ENCODE measurements around the gene MEX3D. TPM values are rescaled to one million over a fixed set of nuclear protein-coding genes. Genes with fewer than 3 reads are reported as not detected.
A peak's percentile ranks its signal among the peaks of the same experiment; 100 is the strongest.

MEX3D gene
- total RNA-seq, 2 experiments from 2014 or later, result 11.9 to 13.6 TPM

DNA sequence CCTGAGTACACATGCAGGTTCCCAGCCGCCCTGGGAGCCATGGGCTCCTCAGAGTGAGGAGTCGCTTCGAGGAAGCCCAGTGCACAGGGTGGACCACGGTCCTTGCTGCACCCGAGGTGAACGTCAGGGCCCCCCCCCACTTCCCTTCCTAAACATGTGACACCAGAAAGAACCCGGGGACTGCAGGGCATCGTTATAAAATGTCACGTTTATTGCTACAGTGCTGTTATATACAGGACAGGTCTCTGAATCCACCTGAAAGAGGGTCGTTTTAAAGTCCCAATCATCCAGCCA lies 40.9 kb upstream of the MEX3D start:
- CTCF ChIA-PET (ENCODE audit: unreplicated experiment), result no interaction called here
- peak overlapping the region; percentile 88 for H3K27ac ChIP-seq (ENCODE audit: low read depth, low read length, poor library complexity, severe bottlenecking)
- no peaks in the 10 kb centered on the region for H3K9me2 ChIP-seq (ENCODE audit: insufficient read depth, low read length)
- no peaks in the 10 kb centered on the region for H3K9me3 ChIP-seq (ENCODE audit: low read length)
- H4K20me1 ChIP-seq (ENCODE audit: insufficient read depth, low read length), result no peaks in the 10 kb centered on the region
- no TSS peak for BruUV-seq (replicated peaks)
- H2AFZ ChIP-seq (ENCODE audit: low read length), result no peak overlapping the region
- H3K79me2 ChIP-seq (ENCODE audit: insufficient read depth, low read depth, low read length), result peaks cover 11% of the 10 kb centered on the region
- intact Hi-C loops (cut with micrococcal nuclease; ENCODE audit: unreplicated experiment), result loop anchor here (5.0 kb wide), 1 partner anchor 203 kb away; the partner anchor contains the start of gene ATP8B3
- DNase-seq (ENCODE audit: low spot score), result peak; percentile 49
- peaks cover 85% of the 10 kb centered on the region for H3K4me1 ChIP-seq (ENCODE audit: insufficient read depth, low read length, poor library complexity, severe bottlenecking)
- H3K4me2 ChIP-seq (ENCODE audit: low read length), result peak overlapping the region; percentile 24; the same call in 1 of the 2 replicates
- peaks cover 59% of the 10 kb centered on the region for H3K36me3 ChIP-seq (ENCODE audit: insufficient read depth, low read length)
- POLR2A ChIA-PET, result no interaction called here
- no peak overlapping the region for H3K4me3 ChIP-seq (ENCODE audit: low read depth, low read length, poor library complexity, severe bottlenecking)
- no peak for TF ChIP-seq EZH2phosphoT487 (IDR thresholded peaks at IDR 0.05; ENCODE audit: borderline replicate concordance, low read depth, low read length)
- TF ChIP-seq, protein P1, sequence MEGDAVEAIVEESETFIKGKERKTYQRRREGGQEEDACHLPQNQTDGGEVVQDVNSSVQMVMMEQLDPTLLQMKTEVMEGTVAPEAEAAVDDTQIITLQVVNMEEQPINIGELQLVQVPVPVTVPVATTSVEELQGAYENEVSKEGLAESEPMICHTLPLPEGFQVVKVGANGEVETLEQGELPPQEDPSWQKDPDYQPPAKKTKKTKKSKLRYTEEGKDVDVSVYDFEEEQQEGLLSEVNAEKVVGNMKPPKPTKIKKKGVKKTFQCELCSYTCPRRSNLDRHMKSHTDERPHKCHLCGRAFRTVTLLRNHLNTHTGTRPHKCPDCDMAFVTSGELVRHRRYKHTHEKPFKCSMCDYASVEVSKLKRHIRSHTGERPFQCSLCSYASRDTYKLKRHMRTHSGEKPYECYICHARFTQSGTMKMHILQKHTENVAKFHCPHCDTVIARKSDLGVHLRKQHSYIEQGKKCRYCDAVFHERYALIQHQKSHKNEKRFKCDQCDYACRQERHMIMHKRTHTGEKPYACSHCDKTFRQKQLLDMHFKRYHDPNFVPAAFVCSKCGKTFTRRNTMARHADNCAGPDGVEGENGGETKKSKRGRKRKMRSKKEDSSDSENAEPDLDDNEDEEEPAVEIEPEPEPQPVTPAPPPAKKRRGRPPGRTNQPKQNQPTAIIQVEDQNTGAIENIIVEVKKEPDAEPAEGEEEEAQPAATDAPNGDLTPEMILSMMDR (conservative IDR thresholded peaks at IDR 0.05; ENCODE audit: low read length), result no peak

DNA sequence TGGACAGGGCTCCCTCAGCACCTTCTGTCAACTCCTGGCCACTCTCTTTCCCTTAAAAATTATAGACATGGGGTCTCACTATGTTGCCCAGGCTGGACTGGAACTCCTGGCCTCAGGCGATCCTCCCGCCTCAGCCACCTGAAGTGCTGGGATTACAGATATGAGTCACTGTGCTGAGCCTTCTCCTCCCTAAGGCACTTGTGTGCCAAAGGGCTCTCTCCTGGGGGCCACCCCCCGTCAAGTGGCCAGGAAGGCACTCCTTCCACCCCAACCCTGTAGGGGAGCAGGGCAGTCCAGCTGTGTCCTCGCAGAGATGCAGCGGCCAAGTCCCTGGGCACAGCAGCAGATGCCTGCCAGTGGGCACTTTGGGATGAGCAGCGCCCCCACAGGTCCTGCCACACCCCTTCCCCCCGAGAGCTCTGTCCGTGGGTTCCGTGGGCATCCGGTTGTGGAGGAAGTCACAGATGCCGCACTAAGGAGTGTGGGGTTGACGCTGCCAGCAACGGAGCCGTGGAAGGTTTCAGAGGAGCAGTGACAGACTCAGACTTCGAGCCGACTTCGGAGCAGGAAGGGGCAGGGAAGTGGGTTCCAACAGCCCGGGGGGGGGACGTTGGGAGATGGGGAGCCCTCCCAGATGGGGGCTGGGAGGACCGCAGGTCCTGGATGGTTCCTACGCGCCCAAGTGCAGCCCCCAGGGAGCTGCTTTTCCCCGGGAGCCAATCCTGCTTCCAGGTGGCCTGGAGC lies 40.4 kb upstream of the MEX3D start:
- Histone ChIP-seq H3K4me2 (ENCODE audit: low read length) (peak overlapping the region; percentile 24; the same call in 1 of the 2 replicates), H3K4me1 (ENCODE audit: insufficient read depth, low read length, poor library complexity, severe bottlenecking) (peaks cover 81% of the 10 kb centered on the region), H3K36me3 (ENCODE audit: insufficient read depth, low read length) (peaks cover 58% of the 10 kb centered on the region), H2AFZ (ENCODE audit: low read length) (no peak overlapping the region), H3K4me3 (ENCODE audit: low read depth, low read length, poor library complexity, severe bottlenecking) (no peak overlapping the region), H3K27ac (ENCODE audit: low read depth, low read length, poor library complexity, severe bottlenecking) (peak overlapping the region; percentile 88), H3K79me2 (ENCODE audit: insufficient read depth, low read depth, low read length) (peaks cover 16% of the 10 kb centered on the region), H3K9me2 (ENCODE audit: insufficient read depth, low read length) (no peaks in the 10 kb centered on the region), H4K20me1 (ENCODE audit: insufficient read depth, low read length) (no peaks in the 10 kb centered on the region), H3K9me3 (ENCODE audit: low read length) (no peaks in the 10 kb centered on the region)
- no TSS peak for BruUV-seq (replicated peaks)
- intact Hi-C loops (cut with micrococcal nuclease; ENCODE audit: unreplicated experiment), result loop anchor here (5.0 kb wide), 1 partner anchor 204 kb away; the partner anchor contains the start of gene ATP8B3
- ChIA-PET CTCF (ENCODE audit: unreplicated experiment) (no interaction called here), POLR2A (no interaction called here)
- TF ChIP-seq EZH2phosphoT487 (IDR thresholded peaks at IDR 0.05; ENCODE audit: borderline replicate concordance, low read depth, low read length), result no peak
- TF ChIP-seq, protein P1 (conservative IDR thresholded peaks at IDR 0.05; ENCODE audit: low read length), result peak; percentile 46; the same call in 1 of the 2 replicates
- DNase-seq (ENCODE audit: low spot score), result peak; percentile 31

DNA sequence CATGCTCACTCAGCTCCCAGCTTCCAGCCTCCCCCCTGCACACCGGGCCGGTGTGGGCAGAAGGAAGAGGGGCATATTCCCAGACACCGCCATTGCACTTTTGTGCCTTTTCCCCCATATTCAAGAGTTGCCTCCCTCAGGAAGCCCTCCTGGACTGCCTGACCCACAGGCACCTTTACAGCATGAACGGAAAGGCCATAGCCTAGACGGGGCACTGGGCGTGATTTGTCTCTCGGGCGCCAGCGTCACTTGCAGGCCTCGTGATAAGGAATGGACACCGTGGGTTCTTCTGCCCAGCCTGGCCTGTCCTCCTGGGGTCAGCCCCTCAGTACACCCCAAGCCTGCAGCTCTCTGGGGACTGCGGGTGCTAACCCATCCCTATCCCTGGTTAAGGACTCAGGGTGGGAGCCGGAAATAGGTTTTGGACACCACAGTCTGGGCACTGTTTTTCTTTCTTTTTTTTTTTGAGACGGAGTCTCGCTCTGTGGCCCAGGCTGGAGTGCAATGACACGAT lies 38.1 kb upstream of the MEX3D start:
- TF ChIP-seq, protein P1 (conservative IDR thresholded peaks at IDR 0.05; ENCODE audit: low read length), result 0 out of 2 replicates have a peak, but pooled peaks have one; percentile 18
- no peak for TF ChIP-seq EZH2phosphoT487 (IDR thresholded peaks at IDR 0.05; ENCODE audit: borderline replicate concordance, low read depth, low read length)
- H3K4me2 ChIP-seq (ENCODE audit: low read length), result peak overlapping the region; percentile 71
- no TSS peak for BruUV-seq (replicated peaks)
- no peaks in the 10 kb centered on the region for H3K9me2 ChIP-seq (ENCODE audit: insufficient read depth, low read length)
- no peaks in the 10 kb centered on the region for H3K9me3 ChIP-seq (ENCODE audit: low read length)
- H4K20me1 ChIP-seq (ENCODE audit: insufficient read depth, low read length), result no peaks in the 10 kb centered on the region
- H3K4me1 ChIP-seq (ENCODE audit: insufficient read depth, low read length, poor library complexity, severe bottlenecking), result peaks cover 57% of the 10 kb centered on the region
- peak overlapping the region; percentile 88 for H3K27ac ChIP-seq (ENCODE audit: low read depth, low read length, poor library complexity, severe bottlenecking)
- ChIA-PET POLR2A (interaction anchor here (1.2 kb wide), 2 partner anchors 42 to 44 kb away, joined by 3 to 4 read pairs; no protein-coding TSS in a partner anchor), CTCF (ENCODE audit: unreplicated experiment) (no interaction called here)
- H3K4me3 ChIP-seq (ENCODE audit: low read depth, low read length, poor library complexity, severe bottlenecking), result peak overlapping the region; percentile 100
- no peak overlapping the region for H2AFZ ChIP-seq (ENCODE audit: low read length)
- peaks cover 56% of the 10 kb centered on the region for H3K36me3 ChIP-seq (ENCODE audit: insufficient read depth, low read length)
- intact Hi-C loops (cut with micrococcal nuclease; ENCODE audit: unreplicated experiment), result loop anchor here (5.0 kb wide), 1 partner anchor 206 kb away; the partner anchor contains the start of gene ATP8B3
- peak; percentile 37 for DNase-seq (ENCODE audit: low spot score)
- H3K79me2 ChIP-seq (ENCODE audit: insufficient read depth, low read depth, low read length), result peaks cover 40% of the 10 kb centered on the region

All from OCI-LY7 (cell line).